Gastroesophageal sphincter (tissue), 4 donors: ENCODE data around the gene DISC1. TPM values are rescaled to one million over a fixed set of nuclear protein-coding genes. Genes with fewer than 3 reads are reported as not detected.
A peak's percentile ranks its signal among the peaks of the same experiment; 100 is the strongest.
"Not testable (repeated sequence)": the region's sequence is repeated elsewhere in the genome, so short reads cannot be mapped to it uniquely, and the experiment has no call there.

Source experiments
- ATAC-seq: fragments of 150-250 bp; one replicate; pipeline ENCODE4 v1.9.1; 2016; ENCODE audit warnings: mild to moderate bottlenecking, moderate library complexity
- H3K27ac ChIP-seq, 4 donors: fragments of 200-600 bp; sonication (generic) in 3 of 4; 1 replicate in 3 of 4; 2 replicates in 1 of 4; pipeline ENCODE4 v1.5.1; 2016 to 2019
- H3K27me3 ChIP-seq: fragments of 200-600 bp; sonication (generic); one replicate; pipeline ENCODE4 v1.5.1; 2019
- H3K36me3 ChIP-seq, 2 donors: fragments of 200-600 bp; sonication (generic); one replicate each; pipeline ENCODE4 v1.5.1; 2019; ENCODE audit warnings: control low read depth in 1 of 2
- H3K4me1 ChIP-seq, 3 donors: fragments of 200-600 bp; sonication (generic); 1 replicate in 2 of 3; 2 replicates in 1 of 3; pipeline ENCODE4 v1.5.1; 2016 to 2019; ENCODE audit warnings: control low read depth in 2 of 3
- H3K4me3 ChIP-seq, 2 donors: fragments of 200-600 bp; sonication (generic); one replicate each; pipeline ENCODE4 v1.5.1; 2019; ENCODE audit warnings: mild to moderate bottlenecking in 1 of 2, moderate library complexity in 1 of 2
- H3K9me3 ChIP-seq, 3 donors: fragments of 200-600 bp; sonication (generic); one replicate each; pipeline ENCODE4 v1.5.1; 2017 to 2019; ENCODE audit warnings: control low read depth in 2 of 3
- EP300 ChIP-seq: sonication (generic); formaldehyde crosslinking; IDR thresholded peaks from one replicate; pipeline ENCODE4 v1.6.1; 2017; ENCODE audit warnings: antibody characterized with exemption, mild to moderate bottlenecking
- POLR2A ChIP-seq, 2 donors: fragments of 450-650 bp; IDR thresholded peaks; one replicate each; pipeline ENCODE4 v1.6.1; 2017; ENCODE audit warnings: antibody characterized with exemption in 2 of 2, mild to moderate bottlenecking in 2 of 2, moderate library complexity in 1 of 2
- POLR2AphosphoS5 ChIP-seq: sonication (generic); formaldehyde crosslinking; IDR thresholded peaks from one replicate; pipeline ENCODE4 v1.6.1; 2017; ENCODE audit warnings: antibody characterized with exemption
- WGBS, 2 donors: methylation state at CpG; one replicate each; pipeline ENCODE4 v1.1.5; 2018; ENCODE audit warnings: low coverage in 1 of 2; 5-methylcytosine and 5-hydroxymethylcytosine counted together
- total RNA-seq, 4 donors: library from RNA; depleted of rRNA; stranded (reverse); fragments of >200 nt; gene quantifications; one replicate each; pipeline ENCODE4 v1.1.0, GENCODE V29; 2016
- TF ChIP-seq, protein P1 (sequence below), 4 experiments: fragments of 200-600 bp in 2 of 4; fragments of 450-650 bp in 2 of 4; sonication (generic) in 1 of 4; IDR thresholded peaks; one replicate each; pipeline ENCODE4 v1.5.1; 2017 to 2019; ENCODE audit warnings: antibody characterized with exemption in 4 of 4, mild to moderate bottlenecking in 2 of 4, moderate library complexity in 2 of 4

DISC1 gene
- total RNA-seq, 4 donors from 2014 or later = 4.4 to 9.8 (median 6.8) TPM

DNA sequence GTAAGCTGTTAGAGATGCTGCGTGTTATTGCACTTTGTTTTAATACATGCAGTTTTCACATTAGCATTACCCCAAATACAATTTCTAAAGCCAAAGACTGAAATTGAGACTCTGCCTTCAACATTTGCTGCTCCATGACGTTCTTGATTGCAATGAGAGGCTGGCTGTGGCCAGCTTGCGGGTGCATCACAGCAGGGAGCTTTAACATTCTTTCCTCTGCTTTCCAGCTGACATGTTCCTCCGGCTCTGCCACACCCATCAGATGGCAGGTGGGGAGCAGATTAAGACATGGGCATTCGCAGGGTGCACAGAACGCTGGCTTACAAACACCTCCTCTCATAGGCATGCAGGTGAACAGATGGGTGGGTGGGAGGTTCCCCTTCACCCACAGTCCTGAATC lies 314.1 kb downstream of the DISC1 start:
- no peaks in the 10 kb centered on the region for H3K9me3 ChIP-seq
- no peak for TF ChIP-seq POLR2AphosphoS5
- no peak for TF ChIP-seq POLR2A (IDR thresholded peaks at IDR 0.05)
- no peak for TF ChIP-seq EP300
- TF ChIP-seq, protein P1, sequence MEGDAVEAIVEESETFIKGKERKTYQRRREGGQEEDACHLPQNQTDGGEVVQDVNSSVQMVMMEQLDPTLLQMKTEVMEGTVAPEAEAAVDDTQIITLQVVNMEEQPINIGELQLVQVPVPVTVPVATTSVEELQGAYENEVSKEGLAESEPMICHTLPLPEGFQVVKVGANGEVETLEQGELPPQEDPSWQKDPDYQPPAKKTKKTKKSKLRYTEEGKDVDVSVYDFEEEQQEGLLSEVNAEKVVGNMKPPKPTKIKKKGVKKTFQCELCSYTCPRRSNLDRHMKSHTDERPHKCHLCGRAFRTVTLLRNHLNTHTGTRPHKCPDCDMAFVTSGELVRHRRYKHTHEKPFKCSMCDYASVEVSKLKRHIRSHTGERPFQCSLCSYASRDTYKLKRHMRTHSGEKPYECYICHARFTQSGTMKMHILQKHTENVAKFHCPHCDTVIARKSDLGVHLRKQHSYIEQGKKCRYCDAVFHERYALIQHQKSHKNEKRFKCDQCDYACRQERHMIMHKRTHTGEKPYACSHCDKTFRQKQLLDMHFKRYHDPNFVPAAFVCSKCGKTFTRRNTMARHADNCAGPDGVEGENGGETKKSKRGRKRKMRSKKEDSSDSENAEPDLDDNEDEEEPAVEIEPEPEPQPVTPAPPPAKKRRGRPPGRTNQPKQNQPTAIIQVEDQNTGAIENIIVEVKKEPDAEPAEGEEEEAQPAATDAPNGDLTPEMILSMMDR (IDR thresholded peaks at IDR 0.05) = no peak
- H3K4me1 ChIP-seq = peaks cover 0 to 15% (median 0%) of the 10 kb centered on the region in 3 donors
- H3K27ac ChIP-seq = no peak overlapping the region
- no peak for ATAC-seq
- no peaks in the 10 kb centered on the region for H3K36me3 ChIP-seq
- no peak overlapping the region for H3K4me3 ChIP-seq
- H3K27me3 ChIP-seq = peaks cover 3% of the 10 kb centered on the region
- WGBS, 2 donors = 92 to 95% methylated on average over 3 to 6 of the region's 6 CpGs

DNA sequence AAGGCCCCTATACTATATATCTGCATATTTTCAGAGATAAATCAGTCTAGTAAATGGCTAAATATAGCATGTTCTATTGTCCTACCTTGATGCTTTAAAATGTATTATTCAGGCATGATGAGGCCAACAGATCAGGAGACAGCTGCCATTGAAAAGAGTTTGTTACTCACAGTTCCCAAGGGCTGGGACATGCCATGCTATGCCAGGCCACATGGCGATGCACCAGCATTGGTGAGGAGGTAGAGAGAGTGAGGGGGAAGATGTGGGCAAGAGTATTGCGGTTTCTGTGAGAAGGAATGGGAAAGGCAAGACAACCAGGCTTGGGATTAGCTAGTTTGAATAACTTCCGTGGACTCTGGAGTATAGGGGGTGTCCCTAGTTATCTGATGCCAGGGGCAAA lies 316.5 kb downstream of the DISC1 start:
- H3K4me1 ChIP-seq = peaks cover 0 to under 1% (median 0%) of the 10 kb centered on the region in 3 donors
- TF ChIP-seq POLR2AphosphoS5 = no peak
- TF ChIP-seq, protein P1 (IDR thresholded peaks at IDR 0.05) = no peak
- TF ChIP-seq POLR2A (IDR thresholded peaks at IDR 0.05) = no peak
- TF ChIP-seq EP300 = no peak
- H3K4me3 ChIP-seq = no peak overlapping the region
- H3K27me3 ChIP-seq = peaks cover 3% of the 10 kb centered on the region
- peaks cover 0 to 8% (median 0%) of the 10 kb centered on the region in 3 donors for H3K9me3 ChIP-seq
- no peak overlapping the region for H3K27ac ChIP-seq
- no peak for ATAC-seq
- no peaks in the 10 kb centered on the region for H3K36me3 ChIP-seq
- WGBS, 2 donors = 94 to 96% methylated on average over 2 to 3 of the region's 3 CpGs

DNA sequence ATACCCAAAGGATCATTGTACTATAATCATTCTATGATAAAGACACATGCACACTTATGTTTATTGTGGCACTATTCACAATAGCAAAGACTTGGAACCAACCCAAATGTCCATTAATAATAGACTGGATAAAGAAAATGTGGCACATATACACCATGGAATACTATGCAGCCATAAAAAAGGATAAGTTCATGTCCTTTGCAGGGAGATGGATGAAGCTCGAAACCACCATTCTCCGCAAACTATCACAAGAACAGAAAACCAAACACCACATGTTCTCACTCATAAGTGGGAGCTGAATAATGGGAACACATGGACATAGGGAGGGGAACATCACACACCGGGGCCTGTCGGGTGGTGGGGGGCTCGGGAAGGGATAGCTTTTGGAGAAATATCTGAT lies 321.5 kb downstream of the DISC1 start:
- ATAC-seq, H3K36me3 ChIP-seq: not testable (repeated sequence)

DNA sequence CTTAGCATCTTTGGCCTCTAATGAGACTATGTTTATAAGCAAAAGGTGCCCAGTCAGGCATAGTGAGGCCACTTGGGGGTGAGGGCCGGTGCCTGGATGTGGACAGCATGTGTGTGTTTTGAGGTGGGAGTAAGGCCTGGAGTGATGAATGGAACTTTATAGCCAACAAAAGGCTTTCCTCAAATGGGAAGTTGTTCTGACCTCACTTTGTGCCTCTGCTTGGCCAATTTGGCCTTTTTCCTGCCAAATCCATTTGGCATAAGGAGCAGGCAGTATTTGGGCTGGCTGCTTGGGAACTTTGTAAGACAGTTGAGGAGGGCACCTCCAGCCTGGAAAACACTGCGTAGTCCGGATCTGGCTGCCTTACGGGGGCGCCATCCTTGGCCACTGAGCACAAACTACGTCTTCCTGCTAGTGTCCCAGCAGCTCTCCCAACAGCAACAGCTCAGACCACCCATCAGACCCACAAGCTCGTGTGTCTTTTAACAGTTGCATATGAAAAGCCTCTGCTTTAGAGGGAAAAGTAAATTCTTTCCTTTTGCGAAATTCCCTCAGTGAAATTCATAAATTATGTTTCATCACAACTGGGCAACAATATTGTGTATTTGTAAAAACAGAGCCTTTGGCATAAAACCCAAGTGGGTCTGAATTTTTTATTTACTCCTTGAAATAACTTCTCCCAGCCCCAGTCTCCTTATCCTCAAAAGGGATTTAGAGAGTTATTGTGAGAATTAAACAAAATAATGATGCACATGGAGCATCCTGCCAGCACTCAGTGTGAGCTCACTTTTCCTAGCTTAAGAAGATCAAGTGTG lies 322.9 kb downstream of the DISC1 start:
- Histone ChIP-seq H3K27me3 (no peaks in the 10 kb centered on the region), H3K36me3 (no peaks in the 10 kb centered on the region), H3K4me1 (peaks cover 0 to 16% (median 0%) of the 10 kb centered on the region in 3 donors), H3K27ac (peak overlapping the region in 3 of 4 donors; percentile 65 to 73 (median 72)), H3K4me3 (no peak overlapping the region), H3K9me3 (peaks cover 0 to 8% (median 0%) of the 10 kb centered on the region in 3 donors)
- 49 to 71% methylated on average over 1 to 2 of the region's 8 CpGs for WGBS, 2 donors
- peak; percentile 85 for ATAC-seq
- TF ChIP-seq EP300 = no peak
- TF ChIP-seq POLR2AphosphoS5 = peak; percentile 48
- TF ChIP-seq, protein P1 (IDR thresholded peaks at IDR 0.05) = peak in 1 of 4 experiments; percentile 19
- no peak for TF ChIP-seq POLR2A (IDR thresholded peaks at IDR 0.05)

More for the DNA sequence above, 321.5 kb downstream of the DISC1 start:
- H3K27me3 ChIP-seq, H3K9me3 ChIP-seq, H3K4me3 ChIP-seq, H3K27ac ChIP-seq: not testable (repeated sequence)
- peaks cover 0 to 16% (median 0%) of the 10 kb centered on the region in 3 donors for H3K4me1 ChIP-seq
- WGBS, 2 donors = 78 to 100% methylated on average over 4 of the region's 5 CpGs

DNA sequence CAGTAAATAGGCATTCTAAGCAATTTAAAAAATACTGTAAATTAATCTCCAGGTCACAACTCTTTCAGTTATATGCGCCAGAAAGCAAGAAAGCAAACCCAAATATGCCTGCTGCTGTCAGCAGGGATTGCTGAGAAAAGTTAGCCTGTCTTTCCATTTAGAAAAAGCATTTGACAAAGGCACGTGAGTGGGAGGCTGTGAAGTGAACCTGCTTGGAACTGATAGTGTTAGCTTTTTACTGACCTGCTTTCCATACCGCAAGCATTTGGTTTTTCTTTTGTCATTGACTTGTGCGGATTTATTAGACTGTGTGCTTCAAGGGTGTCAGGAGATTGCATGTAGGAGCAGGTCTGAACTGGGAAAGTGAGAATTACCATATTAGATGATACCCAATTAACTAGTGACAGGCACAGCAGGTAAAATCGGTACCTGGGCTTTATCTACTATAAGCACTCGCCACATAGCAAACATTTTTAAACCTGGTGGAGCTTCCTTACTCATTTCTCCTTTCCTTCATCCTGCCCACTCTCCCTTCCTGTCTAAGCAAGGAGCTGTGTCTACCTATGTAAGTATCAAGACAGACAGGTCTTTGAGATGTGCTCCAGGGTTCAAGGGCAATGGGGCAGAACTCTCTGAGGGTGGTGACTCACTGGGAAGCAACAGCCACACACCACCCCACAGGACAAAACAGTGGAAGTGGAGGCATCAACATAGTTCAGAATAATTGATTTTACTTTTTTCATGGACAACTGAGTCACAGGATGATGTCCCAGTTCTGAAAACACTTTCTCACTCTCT lies 323.9 kb downstream of the DISC1 start:
- no peaks in the 10 kb centered on the region for H3K27me3 ChIP-seq
- peaks cover 0 to 8% (median 0%) of the 10 kb centered on the region in 3 donors for H3K9me3 ChIP-seq
- TF ChIP-seq POLR2A (IDR thresholded peaks at IDR 0.05) (no peak), EP300 (no peak), POLR2AphosphoS5 (no peak)
- TF ChIP-seq, protein P1 (IDR thresholded peaks at IDR 0.05) = no peak
- WGBS, 2 donors = 68 to 84% methylated on average over 6 of the region's 6 CpGs
- peaks cover 0 to 16% (median 0%) of the 10 kb centered on the region in 3 donors for H3K4me1 ChIP-seq
- ATAC-seq = no peak
- peak overlapping the region in 2 of 4 donors; percentile 12 to 29 for H3K27ac ChIP-seq
- H3K4me3 ChIP-seq = no peak overlapping the region
- no peaks in the 10 kb centered on the region for H3K36me3 ChIP-seq
